Neutrophil (primary cell): Measurements from ENCODE around the gene SEPTIN6.
"Not testable (repeated sequence)": the region's sequence is repeated elsewhere in the genome, so short reads cannot be mapped to it uniquely, and the experiment has no call there.

Experiments
- H3K27ac ChIP-seq: fragments of 200-600 bp; sonication (generic); 2 replicates; pipeline ENCODE4 v1.5.1; 2016; ENCODE audit warnings: mild to moderate bottlenecking, moderate library complexity
- H3K27me3 ChIP-seq: fragments of 200-600 bp; sonication (generic); 2 replicates; pipeline ENCODE4 v1.6.0; 2016; ENCODE audit warnings: mild to moderate bottlenecking
- H3K36me3 ChIP-seq: fragments of 200-600 bp; sonication (generic); 2 replicates; pipeline ENCODE4 v1.5.1; 2017
- H3K4me1 ChIP-seq, 2 experiments: fragments of 200-600 bp in 1 of 2; sonication (generic) in 1 of 2; 1 replicate in 1 of 2; 2 replicates in 1 of 2; pipeline versions ENCODE4 v1.5.1 to v1.6.1; 2013 to 2016; ENCODE audit warnings: low read depth in 1 of 2, low read length in 1 of 2, mild to moderate bottlenecking in 1 of 2, moderate library complexity in 1 of 2; ENCODE audit not compliant: control insufficient read depth in 1 of 2, insufficient read depth in 1 of 2
- H3K4me3 ChIP-seq, 2 experiments: fragments of 200-600 bp in 1 of 2; sonication (generic) in 1 of 2; 1 replicate in 1 of 2; 2 replicates in 1 of 2; pipeline ENCODE4 v1.5.1; 2013 to 2016; ENCODE audit warnings: low read depth in 1 of 2, low read length in 1 of 2, mild to moderate bottlenecking in 1 of 2, moderate library complexity in 1 of 2
- H3K9me3 ChIP-seq: fragments of 200-600 bp; sonication (generic); 2 replicates; pipeline ENCODE4 v1.5.1; 2016
- TF ChIP-seq, protein P1 (sequence below): fragments of 200-600 bp; sonication (generic); IDR thresholded peaks from 2 replicates; pipeline ENCODE4 v1.5.1; 2016; ENCODE audit warnings: antibody characterized with exemption

The SEPTIN6 gene

DNA sequence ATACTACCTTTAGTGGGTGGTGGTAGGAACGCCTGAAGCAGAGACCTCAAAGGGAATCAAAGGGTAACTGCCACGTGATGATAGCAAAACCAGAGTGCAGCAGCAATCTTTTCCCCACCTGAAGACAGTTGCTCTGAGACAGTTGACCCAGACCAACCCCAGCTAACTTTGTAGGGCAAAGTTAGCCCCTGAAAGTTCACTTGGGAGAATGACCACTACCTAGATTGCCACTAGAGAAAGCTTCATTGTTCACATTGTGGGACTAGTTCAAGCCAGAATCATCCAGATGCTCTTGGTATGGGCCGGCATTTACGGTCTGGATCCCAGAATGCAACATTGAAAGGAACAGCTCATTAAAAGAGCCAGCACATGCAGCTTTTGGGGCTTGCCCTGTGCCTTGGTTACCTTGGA lies 4.1 kb downstream of the SEPTIN6 start:
- H3K27me3 ChIP-seq = no peaks in the 10 kb centered on the region
- no peaks in the 10 kb centered on the region for H3K36me3 ChIP-seq
- no peak overlapping the region for H3K27ac ChIP-seq
- peaks cover 50 to 52% of the 10 kb centered on the region in 2 experiments for H3K4me1 ChIP-seq
- no peak overlapping the region for H3K4me3 ChIP-seq
- TF ChIP-seq, protein P1, sequence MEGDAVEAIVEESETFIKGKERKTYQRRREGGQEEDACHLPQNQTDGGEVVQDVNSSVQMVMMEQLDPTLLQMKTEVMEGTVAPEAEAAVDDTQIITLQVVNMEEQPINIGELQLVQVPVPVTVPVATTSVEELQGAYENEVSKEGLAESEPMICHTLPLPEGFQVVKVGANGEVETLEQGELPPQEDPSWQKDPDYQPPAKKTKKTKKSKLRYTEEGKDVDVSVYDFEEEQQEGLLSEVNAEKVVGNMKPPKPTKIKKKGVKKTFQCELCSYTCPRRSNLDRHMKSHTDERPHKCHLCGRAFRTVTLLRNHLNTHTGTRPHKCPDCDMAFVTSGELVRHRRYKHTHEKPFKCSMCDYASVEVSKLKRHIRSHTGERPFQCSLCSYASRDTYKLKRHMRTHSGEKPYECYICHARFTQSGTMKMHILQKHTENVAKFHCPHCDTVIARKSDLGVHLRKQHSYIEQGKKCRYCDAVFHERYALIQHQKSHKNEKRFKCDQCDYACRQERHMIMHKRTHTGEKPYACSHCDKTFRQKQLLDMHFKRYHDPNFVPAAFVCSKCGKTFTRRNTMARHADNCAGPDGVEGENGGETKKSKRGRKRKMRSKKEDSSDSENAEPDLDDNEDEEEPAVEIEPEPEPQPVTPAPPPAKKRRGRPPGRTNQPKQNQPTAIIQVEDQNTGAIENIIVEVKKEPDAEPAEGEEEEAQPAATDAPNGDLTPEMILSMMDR = no peak
- H3K9me3 ChIP-seq = no peaks in the 10 kb centered on the region

DNA sequence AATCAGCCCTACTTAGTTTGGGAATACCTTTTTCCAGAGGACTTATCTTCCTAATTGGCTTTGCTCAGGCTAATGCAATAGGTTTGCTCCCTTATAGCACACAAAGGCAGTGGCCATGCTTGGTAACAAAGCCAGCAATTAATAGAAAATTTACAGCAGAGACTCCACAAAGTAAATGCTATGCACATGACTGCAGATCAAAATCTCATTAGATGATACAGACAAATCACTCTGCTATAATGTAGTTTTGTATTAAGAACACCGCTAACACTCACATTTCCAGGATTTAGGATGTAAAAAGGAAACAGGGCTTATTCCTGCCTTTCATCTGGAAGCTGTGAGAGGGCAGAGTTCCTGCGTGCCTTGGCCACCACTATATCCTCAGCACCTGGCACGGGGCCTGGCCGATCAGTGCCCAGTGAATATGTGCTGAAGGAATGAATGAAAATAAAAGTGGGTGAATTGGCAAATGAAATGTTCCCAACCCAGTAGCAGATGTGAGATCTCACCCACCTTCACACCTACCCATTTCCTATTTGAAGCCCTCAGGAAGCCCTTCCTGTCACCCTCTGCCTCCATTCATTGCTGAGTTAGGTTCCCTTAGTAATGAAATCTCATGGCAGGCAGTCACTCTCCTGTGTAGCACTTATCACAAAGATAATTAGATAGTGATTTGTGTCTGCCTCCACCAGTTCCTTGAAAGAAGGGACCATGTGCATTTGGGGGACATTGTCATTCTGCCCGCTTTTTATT lies 5.1 kb downstream of the SEPTIN6 start:
- no peak overlapping the region for H3K27ac ChIP-seq
- TF ChIP-seq, protein P1 = no peak
- no peaks in the 10 kb centered on the region for H3K9me3 ChIP-seq
- no peaks in the 10 kb centered on the region for H3K36me3 ChIP-seq
- no peak overlapping the region for H3K4me3 ChIP-seq
- H3K27me3 ChIP-seq = no peaks in the 10 kb centered on the region
- peaks cover 50 to 56% of the 10 kb centered on the region in 2 experiments for H3K4me1 ChIP-seq

DNA sequence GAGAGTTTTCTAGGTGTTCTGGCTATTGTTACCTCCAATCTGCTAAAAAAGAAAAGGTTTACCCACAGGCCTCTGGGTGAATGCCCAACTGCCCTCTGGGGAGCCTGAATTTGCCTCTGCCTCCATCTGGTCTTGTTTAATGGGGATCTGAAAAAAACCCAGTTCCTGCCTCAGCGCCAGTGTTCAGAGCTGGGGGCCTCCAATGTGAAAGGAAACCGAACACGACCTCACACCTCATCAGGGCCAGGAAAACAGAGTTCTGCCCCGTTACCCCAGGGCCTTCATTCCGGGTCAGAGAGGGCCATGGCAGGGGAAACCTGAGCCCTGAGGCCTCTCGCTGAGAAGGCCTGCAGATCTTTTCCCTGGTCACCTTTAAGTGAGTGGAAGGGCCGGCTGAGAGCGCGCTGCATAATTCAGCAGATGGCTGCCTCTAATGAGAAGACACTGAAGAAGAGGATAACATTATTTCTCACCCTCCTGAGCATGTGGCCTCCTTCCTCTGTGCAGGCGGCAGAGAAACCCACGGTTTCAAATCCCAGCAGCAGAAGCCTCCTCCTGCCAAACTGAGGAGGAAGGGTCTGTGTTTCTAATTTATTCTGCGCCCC lies 6.8 kb downstream of the SEPTIN6 start:
- no peaks in the 10 kb centered on the region for H3K9me3 ChIP-seq
- TF ChIP-seq, protein P1 = no peak
- H3K4me3 ChIP-seq = peak overlapping the region; percentile 43 to 53
- H3K4me1 ChIP-seq = peaks cover 56 to 61% of the 10 kb centered on the region in 2 experiments
- peak overlapping the region; percentile 97 for H3K27ac ChIP-seq
- H3K36me3 ChIP-seq = no peaks in the 10 kb centered on the region
- H3K27me3 ChIP-seq = no peaks in the 10 kb centered on the region

DNA sequence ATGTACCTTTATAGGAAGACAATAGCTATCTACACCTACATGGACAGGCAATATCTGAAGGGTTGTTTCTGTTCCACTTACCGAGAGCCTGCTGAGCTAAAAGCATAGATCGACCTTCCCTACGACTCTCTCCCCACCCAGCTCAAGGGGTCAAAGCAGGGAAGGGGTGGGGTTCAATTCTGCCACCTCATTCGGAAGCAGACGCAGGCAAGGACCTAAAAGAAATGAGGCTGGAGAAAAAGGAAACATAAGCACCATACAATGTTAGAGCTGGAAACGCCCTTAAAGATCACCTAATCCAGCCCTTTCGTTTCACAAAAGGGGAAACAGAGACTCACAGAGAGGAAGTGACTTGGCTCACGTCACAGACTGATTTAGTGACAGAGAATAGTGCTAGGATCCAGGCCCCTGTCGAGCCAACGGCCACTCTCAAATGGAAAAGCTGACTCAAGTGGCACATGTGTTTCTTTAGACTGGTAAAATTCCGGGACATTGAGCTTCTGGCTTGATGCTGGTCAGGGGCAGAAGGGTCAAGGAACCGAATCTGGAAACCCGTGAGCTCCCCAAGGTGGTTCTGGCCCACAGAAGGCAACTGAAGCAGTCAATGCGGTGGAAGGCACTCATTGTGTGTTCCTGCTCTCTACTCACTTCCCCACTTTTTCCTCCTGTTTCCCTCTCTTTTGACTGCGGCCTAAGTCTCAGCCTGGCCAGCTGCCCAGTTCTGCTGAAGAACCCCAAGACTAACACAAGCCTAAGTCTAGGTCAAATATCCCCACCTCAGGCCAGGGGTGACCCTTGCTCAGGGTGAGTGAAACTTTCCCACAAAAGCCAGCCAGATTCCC lies 7.5 kb downstream of the SEPTIN6 start:
- peak overlapping the region; percentile 97 for H3K27ac ChIP-seq
- no peaks in the 10 kb centered on the region for H3K27me3 ChIP-seq
- H3K4me1 ChIP-seq = peaks cover 50 to 55% of the 10 kb centered on the region in 2 experiments
- no peaks in the 10 kb centered on the region for H3K36me3 ChIP-seq
- H3K9me3 ChIP-seq = no peaks in the 10 kb centered on the region
- H3K4me3 ChIP-seq = peak overlapping the region; percentile 43 to 53
- TF ChIP-seq, protein P1 = no peak

DNA sequence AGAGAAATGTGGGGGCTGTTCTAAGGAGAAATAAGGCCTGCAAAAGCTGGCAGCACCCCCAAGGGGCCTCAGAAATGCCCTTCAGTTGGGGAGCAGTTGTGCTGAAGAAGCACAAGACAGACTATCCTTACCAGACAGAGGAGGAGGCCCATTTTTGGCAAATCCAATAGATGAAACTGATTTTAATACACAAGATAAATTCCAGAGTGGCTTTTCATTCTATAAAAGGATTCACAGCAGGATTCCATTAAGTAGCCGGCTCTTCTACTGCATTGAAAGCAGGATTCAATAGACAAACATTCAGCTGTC lies 8.1 kb downstream of the SEPTIN6 start:
- peak overlapping the region; percentile 97 for H3K27ac ChIP-seq
- TF ChIP-seq, protein P1 = no peak
- H3K4me1 ChIP-seq = peaks cover 50 to 55% of the 10 kb centered on the region in 2 experiments
- peak overlapping the region; percentile 43 to 53 for H3K4me3 ChIP-seq
- H3K9me3 ChIP-seq = no peaks in the 10 kb centered on the region
- H3K27me3 ChIP-seq = no peaks in the 10 kb centered on the region
- H3K36me3 ChIP-seq = no peaks in the 10 kb centered on the region

DNA sequence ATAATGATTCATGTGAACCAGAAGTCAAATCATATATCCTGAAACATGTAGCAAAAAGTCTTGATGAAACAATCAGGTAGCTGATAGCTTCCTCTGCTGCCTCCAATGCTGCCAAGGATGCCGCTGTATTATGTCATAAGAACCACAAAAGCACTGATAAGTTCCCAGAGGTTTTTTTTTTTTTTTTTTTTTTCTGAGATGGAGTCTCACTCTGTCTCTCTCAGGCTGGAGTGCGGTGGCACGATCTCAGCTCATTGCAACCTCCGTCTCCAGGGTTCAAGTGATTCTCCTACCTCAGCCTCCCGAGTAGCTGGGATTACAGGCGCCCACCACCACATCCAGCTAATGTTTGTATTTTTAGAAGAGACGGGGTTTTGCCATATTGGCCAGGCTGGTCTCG lies 8.7 kb downstream of the SEPTIN6 start:
- H3K36me3 ChIP-seq, H3K9me3 ChIP-seq, H3K27me3 ChIP-seq, H3K4me3 ChIP-seq: not testable (repeated sequence)
- peaks cover 50 to 56% of the 10 kb centered on the region in 2 experiments for H3K4me1 ChIP-seq
- H3K27ac ChIP-seq = peak overlapping the region; percentile 97
